ENCODE measurements around the gene EPS8L3.

GRCh38 chr1:109716121-109716520 lies 47.6 kb downstream of the EPS8L3 start:
- TF ChIP-seq CTCF (IDR thresholded peaks at IDR 0.05) (no peak), POLR2A (IDR thresholded peaks at IDR 0.05) (no peak)
